K562 (cell line): Measurements from ENCODE around the gene WDR18.
A peak's percentile ranks its signal among the peaks of the same experiment; 100 is the strongest.

ENCODE experiments used
- CTCF ChIP-seq, 3 experiments: IDR thresholded peaks in 2 of 3; conservative IDR thresholded peaks in 1 of 3; 2 replicates each; pipeline ENCODE4 v1.5.1; 2011 to 2012; ENCODE audit warnings: low read length in 3 of 3, mild to moderate bottlenecking in 3 of 3, control low read depth in 2 of 3, improper control_type of control experiment in 1 of 3, inconsistent platforms in 1 of 3, low read depth in 1 of 3, mixed read lengths in 1 of 3, moderate library complexity in 1 of 3; ENCODE audit not compliant: insufficient read depth in 2 of 3
- ELF1 ChIP-seq: fragments of 200-800 bp; sonication (Bioruptor generic); IDR thresholded peaks from 2 replicates; pipeline ENCODE4 v1.6.1; 2016; ENCODE audit warnings: missing genetic modification characterization, missing compliant biosample characterization
- ELK1 ChIP-seq: sonication (generic); formaldehyde crosslinking; IDR thresholded peaks from 2 replicates; pipeline ENCODE4 v1.8.1; 2022; ENCODE audit warnings: missing genetic modification reagents
- FOXK2 ChIP-seq, 2 experiments: fragments of 450-650 bp; IDR thresholded peaks in 1 of 2; conservative IDR thresholded peaks in 1 of 2; 2 replicates each; pipeline ENCODE4 v1.6.1; 2016; ENCODE audit warnings: low read depth in 2 of 2, mild to moderate bottlenecking in 1 of 2
- HDGF ChIP-seq: fragments of 450-650 bp; IDR thresholded peaks from 2 replicates; pipeline ENCODE4 v1.6.1; 2016
- JUND ChIP-seq, 2 experiments: IDR thresholded peaks; 2 replicates in 1 of 2; 3 replicates in 1 of 2; pipeline ENCODE4 v1.6.1; 2011; ENCODE audit warnings: borderline replicate concordance in 2 of 2, low read depth in 2 of 2, low read length in 2 of 2, improper control_type of control experiment in 1 of 2, missing biosample characterization in 1 of 2, missing genetic modification characterization in 1 of 2, missing genetic modification reagents in 1 of 2
- POLR2A ChIP-seq: fragments of 450-650 bp; conservative IDR thresholded peaks from 2 replicates; pipeline ENCODE4 v1.6.1; 2016
- POLR2AphosphoS5 ChIP-seq: IDR thresholded peaks from 2 replicates; pipeline ENCODE4 v1.6.1; 2011; ENCODE audit warnings: mild to moderate bottlenecking, low read depth, low read length, moderate library complexity; ENCODE audit not compliant: control insufficient read depth, insufficient read depth
- SREBF1 ChIP-seq: fragments of 150-350 bp; IDR thresholded peaks from 2 replicates; pipeline ENCODE4 v1.6.1; 2014; ENCODE audit warnings: antibody characterized with exemption, low read depth, low read length, borderline replicate concordance
- TF ChIP-seq, protein P1 (sequence below): fragments of 250-450 bp; sonication (Bioruptor Pico); IDR thresholded peaks from 2 replicates; pipeline ENCODE4 v1.4.0; 2020; ENCODE audit warnings: mild to moderate bottlenecking, moderate library complexity, borderline replicate concordance

- TF ChIP-seq FOXK2 (conservative IDR thresholded peaks at IDR 0.05 in 1 of 2, IDR thresholded peaks at IDR 0.05 in 1 of 2; ENCODE audit: low read depth in 2 of 2) (no peak), POLR2A (no peak), SREBF1 (no peak), CTCF (IDR thresholded peaks at IDR 0.05 in 2 of 3, conservative IDR thresholded peaks at IDR 0.05 in 1 of 3; ENCODE audit: insufficient read depth in 2 of 3, low read depth in 1 of 3, low read length in 3 of 3) (peak; percentile 72 to 95 (median 86)), ELF1 (tag) (no peak), JUND (IDR thresholded peaks at IDR 0.05; ENCODE audit: borderline replicate concordance, low read depth, low read length) (no peak), JUND (tag; IDR thresholded peaks at IDR 0.05; ENCODE audit: borderline replicate concordance, low read depth, low read length) (no peak; the same call in 2 of the 3 replicates), ELK1 (CRISPR knock-in tag) (no peak), HDGF (no peak), POLR2AphosphoS5 (no peak)
- TF ChIP-seq, protein P1, sequence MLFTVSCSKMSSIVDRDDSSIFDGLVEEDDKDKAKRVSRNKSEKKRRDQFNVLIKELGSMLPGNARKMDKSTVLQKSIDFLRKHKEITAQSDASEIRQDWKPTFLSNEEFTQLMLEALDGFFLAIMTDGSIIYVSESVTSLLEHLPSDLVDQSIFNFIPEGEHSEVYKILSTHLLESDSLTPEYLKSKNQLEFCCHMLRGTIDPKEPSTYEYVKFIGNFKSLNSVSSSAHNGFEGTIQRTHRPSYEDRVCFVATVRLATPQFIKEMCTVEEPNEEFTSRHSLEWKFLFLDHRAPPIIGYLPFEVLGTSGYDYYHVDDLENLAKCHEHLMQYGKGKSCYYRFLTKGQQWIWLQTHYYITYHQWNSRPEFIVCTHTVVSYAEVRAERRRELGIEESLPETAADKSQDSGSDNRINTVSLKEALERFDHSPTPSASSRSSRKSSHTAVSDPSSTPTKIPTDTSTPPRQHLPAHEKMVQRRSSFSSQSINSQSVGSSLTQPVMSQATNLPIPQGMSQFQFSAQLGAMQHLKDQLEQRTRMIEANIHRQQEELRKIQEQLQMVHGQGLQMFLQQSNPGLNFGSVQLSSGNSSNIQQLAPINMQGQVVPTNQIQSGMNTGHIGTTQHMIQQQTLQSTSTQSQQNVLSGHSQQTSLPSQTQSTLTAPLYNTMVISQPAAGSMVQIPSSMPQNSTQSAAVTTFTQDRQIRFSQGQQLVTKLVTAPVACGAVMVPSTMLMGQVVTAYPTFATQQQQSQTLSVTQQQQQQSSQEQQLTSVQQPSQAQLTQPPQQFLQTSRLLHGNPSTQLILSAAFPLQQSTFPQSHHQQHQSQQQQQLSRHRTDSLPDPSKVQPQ (CRISPR knock-in tag): no peak
Measured at GRCh38 chr19:982567-983170, 1.5 kb upstream of the WDR18 start.
